CD14-positive monocyte (primary cell): Measurements from ENCODE around the gene SPRR5. TPM values are rescaled to one million over a fixed set of nuclear protein-coding genes. Genes with fewer than 3 reads are reported as not detected.

Source experiments
- DNase-seq, 3 donors: peaks; one replicate each; pipeline ENCODE4 v3.0.0-alpha.2; 2011 to 2022
- H2AFZ ChIP-seq: 2 replicates; pipeline ENCODE4 v1.6.0; 2012; ENCODE audit warnings: mild to moderate bottlenecking, low read depth, low read length, inconsistent platforms; ENCODE audit not compliant: insufficient read depth, poor library complexity, severe bottlenecking
- H3K27ac ChIP-seq, 2 donors: 1 replicate in 1 of 2; 2 replicates in 1 of 2; pipeline ENCODE4 v1.5.1; 2012 to 2013; ENCODE audit warnings: low read length in 2 of 2, control low read depth in 1 of 2, inconsistent platforms in 1 of 2, low read depth in 1 of 2, mild to moderate bottlenecking in 1 of 2
- H3K27me3 ChIP-seq, 2 donors: one replicate each; pipeline versions ENCODE4 v1.6.0 to v1.6.1; 2011 to 2013; ENCODE audit warnings: low read length in 2 of 2; ENCODE audit not compliant: control insufficient read depth in 2 of 2, insufficient read depth in 2 of 2
- H3K36me3 ChIP-seq, 2 donors: replicated peaks in 1 of 2; 1 replicate in 1 of 2; 2 replicates in 1 of 2; pipeline versions ENCODE4 v1.5.1 to v1.6.1; 2012 to 2013; ENCODE audit warnings: low read length in 2 of 2, control low read depth in 1 of 2, inconsistent platforms in 1 of 2, mild to moderate bottlenecking in 1 of 2; ENCODE audit not compliant: insufficient read depth in 2 of 2, control insufficient read depth in 1 of 2
- H3K4me1 ChIP-seq, 2 donors: 1 replicate in 1 of 2; 2 replicates in 1 of 2; pipeline versions ENCODE4 v1.5.1 to v1.6.1; 2012 to 2013; ENCODE audit warnings: low read length in 2 of 2, control low read depth in 1 of 2, inconsistent platforms in 1 of 2, mild to moderate bottlenecking in 1 of 2, moderate library complexity in 1 of 2; ENCODE audit not compliant: insufficient read depth in 2 of 2, control insufficient read depth in 1 of 2
- H3K4me2 ChIP-seq: replicated peaks from 2 replicates; pipeline ENCODE3; 2012; ENCODE audit warnings: low read length, moderate library complexity, mild to moderate bottlenecking; ENCODE audit not compliant: poor library complexity, severe bottlenecking; ENCODE audit errors: extremely low read depth
- H3K4me3 ChIP-seq, 3 experiments: fragments of 200-600 bp in 1 of 3; sonication (generic) in 1 of 3; replicated peaks in 1 of 3; 1 replicate in 2 of 3; 2 replicates in 1 of 3; pipeline ENCODE4 v1.5.1; 2011 to 2013; ENCODE audit warnings: low read length in 3 of 3, mild to moderate bottlenecking in 3 of 3, control low read depth in 2 of 3, low read depth in 2 of 3, inconsistent platforms in 1 of 3, moderate library complexity in 1 of 3
- H3K79me2 ChIP-seq: 2 replicates; pipeline ENCODE4 v1.6.0; 2012; ENCODE audit warnings: mild to moderate bottlenecking, control low read depth, inconsistent platforms, low read length, moderate library complexity; ENCODE audit not compliant: insufficient read depth
- H3K9ac ChIP-seq: 2 replicates; pipeline ENCODE4 v1.6.0; 2017; ENCODE audit warnings: low read length, mild to moderate bottlenecking; ENCODE audit not compliant: insufficient read depth, poor library complexity, severe bottlenecking
- H3K9me3 ChIP-seq, 2 donors: replicated peaks in 1 of 2; 1 replicate in 1 of 2; 2 replicates in 1 of 2; pipeline versions ENCODE4 v1.5.1 to v1.6.1; 2012 to 2013; ENCODE audit warnings: low read length in 2 of 2, control low read depth in 1 of 2; ENCODE audit not compliant: control insufficient read depth in 1 of 2, insufficient read depth in 1 of 2
- H4K20me1 ChIP-seq: 2 replicates; pipeline ENCODE4 v1.6.0; 2012; ENCODE audit warnings: mild to moderate bottlenecking, low read length, control low read depth, moderate library complexity; ENCODE audit not compliant: insufficient read depth
- H3K27ac Mint-ChIP-seq, 7 donors: one replicate each; pipeline ENCODE4 v1.8.0; 2020; ENCODE audit warnings: mild to moderate bottlenecking in 7 of 7, mixed read lengths in 7 of 7, moderate library complexity in 6 of 7, inconsistent platforms in 2 of 7
- H3K27me3 Mint-ChIP-seq, 3 donors: one replicate each; pipeline ENCODE4 v1.8.0; 2021 to 2022; ENCODE audit warnings: low read depth in 3 of 3, mild to moderate bottlenecking in 3 of 3, mixed read lengths in 3 of 3, moderate library complexity in 3 of 3, inconsistent platforms in 1 of 3
- H3K36me3 Mint-ChIP-seq, 2 donors: one replicate each; pipeline ENCODE4 v1.8.0; 2020; ENCODE audit warnings: mixed read lengths in 2 of 2, inconsistent platforms in 1 of 2, mild to moderate bottlenecking in 1 of 2
- H3K4me1 Mint-ChIP-seq: one replicate; pipeline ENCODE4 v1.8.0; 2020; ENCODE audit warnings: mild to moderate bottlenecking, mixed read lengths
- H3K4me3 Mint-ChIP-seq, 2 donors: one replicate each; pipeline ENCODE4 v1.8.0; 2020; ENCODE audit warnings: mild to moderate bottlenecking in 2 of 2, mixed read lengths in 2 of 2, moderate library complexity in 1 of 2
- H3K9me3 Mint-ChIP-seq, 7 donors: one replicate each; pipeline ENCODE4 v1.8.0; 2020 to 2022; ENCODE audit warnings: mixed read lengths in 7 of 7, mild to moderate bottlenecking in 6 of 7, moderate library complexity in 6 of 7, inconsistent platforms in 2 of 7
- WGBS: methylation state at CpG from one replicate; pipeline ENCODE4 v1.1.5; 2013; ENCODE audit warnings: missing lambda C conversion rate; ENCODE audit not compliant: insufficient coverage; 5-methylcytosine and 5-hydroxymethylcytosine counted together
- intact Hi-C, 2 donors: fragments of 100-400 bp; cut with micrococcal nuclease; formaldehyde crosslinking; loops; one replicate each; pipeline versions ENCODE4 v1.15.0 to v1.15.1; 2023
- polyA plus RNA-seq, 3 donors: library from polyadenylated mRNA; depleted of rRNA in 1 of 3; unstranded in 2 of 3; stranded (reverse) in 1 of 3; fragments of 300-500 nt in 2 of 3; fragments of >200 nt in 1 of 3; fragmentation: Illumina TruSeq in 2 of 3; gene quantifications; 1 replicate in 2 of 3; 2 replicates in 1 of 3; pipeline ENCODE4 v1.2.3, GENCODE V29; 2012 to 2021
- TF ChIP-seq, protein P1 (sequence below): fragments of 200-600 bp; IDR thresholded peaks from one replicate; pipeline ENCODE4 v1.8.0; 2022; ENCODE audit warnings: antibody characterized with exemption, mild to moderate bottlenecking

The SPRR5 gene
- polyA plus RNA-seq, 3 donors, result not detected

DNA sequence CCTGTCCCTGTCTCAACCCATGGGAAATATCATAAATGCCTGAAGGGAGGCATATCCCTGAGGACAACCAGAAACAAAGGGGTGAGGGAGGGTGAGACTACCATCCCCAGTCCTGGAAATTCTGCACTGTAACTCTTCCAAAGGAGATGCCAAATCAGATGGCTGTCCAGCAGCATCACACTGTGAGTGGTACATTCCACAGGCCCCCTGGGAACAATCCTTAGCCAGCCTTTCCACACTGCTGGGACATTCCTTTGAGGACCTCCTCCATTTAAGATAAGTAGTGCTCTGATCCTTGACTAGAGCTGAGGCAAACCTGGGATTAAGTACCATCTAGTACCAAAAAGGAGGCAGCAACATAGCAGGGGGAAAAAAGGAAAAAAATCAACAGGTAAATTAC, 27.9 kb upstream of the SPRR5 start:
- DNase-seq, result no peak
- Histone ChIP-seq H3K9ac (no peak overlapping the region), H3K4me3 (no peak overlapping the region), H3K4me1 (no peaks in the 10 kb centered on the region), H3K9me3 (no peaks in the 10 kb centered on the region), H3K27me3 (peaks cover under 1 to 3% of the 10 kb centered on the region in 2 donors), H2AFZ (no peak overlapping the region), H3K4me2 (no peak overlapping the region), H3K79me2 (no peaks in the 10 kb centered on the region), H3K36me3 (no peaks in the 10 kb centered on the region), H4K20me1 (no peaks in the 10 kb centered on the region), H3K27ac (no peak overlapping the region)
- Mint-ChIP-seq H3K27ac (no peak overlapping the region), H3K36me3 (no peaks in the 10 kb centered on the region), H3K4me1 (no peaks in the 10 kb centered on the region), H3K4me3 (no peak overlapping the region), H3K27me3 (peaks cover 6 to 17% (median 12%) of the 10 kb centered on the region in 3 donors), H3K9me3 (no peaks in the 10 kb centered on the region)
- TF ChIP-seq, protein P1, sequence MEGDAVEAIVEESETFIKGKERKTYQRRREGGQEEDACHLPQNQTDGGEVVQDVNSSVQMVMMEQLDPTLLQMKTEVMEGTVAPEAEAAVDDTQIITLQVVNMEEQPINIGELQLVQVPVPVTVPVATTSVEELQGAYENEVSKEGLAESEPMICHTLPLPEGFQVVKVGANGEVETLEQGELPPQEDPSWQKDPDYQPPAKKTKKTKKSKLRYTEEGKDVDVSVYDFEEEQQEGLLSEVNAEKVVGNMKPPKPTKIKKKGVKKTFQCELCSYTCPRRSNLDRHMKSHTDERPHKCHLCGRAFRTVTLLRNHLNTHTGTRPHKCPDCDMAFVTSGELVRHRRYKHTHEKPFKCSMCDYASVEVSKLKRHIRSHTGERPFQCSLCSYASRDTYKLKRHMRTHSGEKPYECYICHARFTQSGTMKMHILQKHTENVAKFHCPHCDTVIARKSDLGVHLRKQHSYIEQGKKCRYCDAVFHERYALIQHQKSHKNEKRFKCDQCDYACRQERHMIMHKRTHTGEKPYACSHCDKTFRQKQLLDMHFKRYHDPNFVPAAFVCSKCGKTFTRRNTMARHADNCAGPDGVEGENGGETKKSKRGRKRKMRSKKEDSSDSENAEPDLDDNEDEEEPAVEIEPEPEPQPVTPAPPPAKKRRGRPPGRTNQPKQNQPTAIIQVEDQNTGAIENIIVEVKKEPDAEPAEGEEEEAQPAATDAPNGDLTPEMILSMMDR, result no peak
- intact Hi-C loops, result no loop called here

DNA sequence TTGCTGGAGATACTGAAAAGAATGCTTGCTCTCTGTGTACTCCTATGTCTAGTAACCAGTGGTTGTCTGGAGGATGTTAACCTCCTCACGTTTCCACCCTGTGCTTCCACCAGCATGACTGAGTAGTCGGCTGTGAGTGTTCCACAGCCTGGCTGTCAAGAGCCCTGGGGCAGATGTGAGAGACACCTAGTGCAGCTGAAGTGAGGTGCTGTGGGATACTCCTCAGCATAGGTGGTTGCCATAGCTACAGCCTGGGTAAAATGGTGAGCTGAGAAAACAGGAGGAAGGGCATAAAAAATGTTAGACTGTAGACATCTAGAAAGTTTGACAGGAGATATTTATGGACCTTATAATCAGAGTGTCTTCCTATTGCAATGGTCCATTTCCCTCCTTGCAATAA, 22.8 kb upstream of the SPRR5 start:
- Mint-ChIP-seq H3K27ac (no peak overlapping the region), H3K4me1 (no peaks in the 10 kb centered on the region), H3K36me3 (no peaks in the 10 kb centered on the region), H3K27me3 (peaks cover 0 to 7% (median 3%) of the 10 kb centered on the region in 3 donors), H3K9me3 (no peaks in the 10 kb centered on the region), H3K4me3 (no peak overlapping the region)
- 90% methylated on average over 2 of the region's 2 CpGs for WGBS
- H3K27ac ChIP-seq, result no peak overlapping the region
- TF ChIP-seq, protein P1, result no peak
- no peak overlapping the region for H2AFZ ChIP-seq
- no peak overlapping the region for H3K9ac ChIP-seq
- H3K79me2 ChIP-seq, result no peaks in the 10 kb centered on the region
- H4K20me1 ChIP-seq, result no peaks in the 10 kb centered on the region
- no peak overlapping the region for H3K4me2 ChIP-seq
- H3K4me1 ChIP-seq, result no peaks in the 10 kb centered on the region
- intact Hi-C loops, result no loop called here
- no peak for DNase-seq
- H3K4me3 ChIP-seq, result no peak overlapping the region
- H3K27me3 ChIP-seq, result peaks cover 0 to 2% of the 10 kb centered on the region in 2 donors
- H3K9me3 ChIP-seq, result no peaks in the 10 kb centered on the region
- no peaks in the 10 kb centered on the region for H3K36me3 ChIP-seq
